Transverse colon (tissue), 4 donors: ENCODE data around the gene IFRD2. TPM values are rescaled to one million over a fixed set of nuclear protein-coding genes. Genes with fewer than 3 reads are reported as not detected.

Source experiments
- DNase-seq: peaks from one replicate; pipeline ENCODE4 v3.0.0-alpha.2; 2019
- H3K27ac ChIP-seq, 4 donors: fragments of 200-600 bp; sonication (generic); 2 replicates each; pipeline ENCODE4 v1.5.1; 2016 to 2018; ENCODE audit warnings: inconsistent platforms in 4 of 4
- H3K27me3 ChIP-seq: fragments of 200-600 bp; sonication (generic); 2 replicates; pipeline ENCODE4 v1.5.1; 2017; ENCODE audit warnings: inconsistent platforms
- H3K36me3 ChIP-seq, 4 donors: fragments of 200-600 bp; sonication (generic); 2 replicates each; pipeline ENCODE4 v1.5.1; 2017 to 2019; ENCODE audit warnings: inconsistent platforms in 4 of 4
- H3K4me1 ChIP-seq, 4 donors: fragments of 200-600 bp; sonication (generic); 2 replicates each; pipeline ENCODE4 v1.5.1; 2017 to 2020; ENCODE audit warnings: inconsistent platforms in 4 of 4
- H3K4me3 ChIP-seq, 4 donors: fragments of 200-600 bp; sonication (generic); 1 replicate in 1 of 4; 2 replicates in 3 of 4; pipeline versions ENCODE4 v1.5.1 to v1.6.1; 2017 to 2019; ENCODE audit warnings: inconsistent platforms in 4 of 4
- H3K9me3 ChIP-seq, 2 donors: fragments of 200-600 bp; sonication (generic); 2 replicates each; pipeline ENCODE4 v1.5.1; 2017 to 2019; ENCODE audit warnings: inconsistent platforms in 2 of 2
- EP300 ChIP-seq: sonication (generic); formaldehyde crosslinking; IDR thresholded peaks from one replicate; pipeline ENCODE4 v1.6.1; 2017; ENCODE audit warnings: antibody characterized with exemption, low read depth
- POLR2A ChIP-seq: fragments of 450-650 bp; IDR thresholded peaks from one replicate; pipeline ENCODE4 v1.6.1; 2016; ENCODE audit warnings: antibody characterized with exemption, mild to moderate bottlenecking, moderate library complexity
- POLR2AphosphoS5 ChIP-seq, 3 donors: sonication (generic); formaldehyde crosslinking; IDR thresholded peaks; one replicate each; pipeline ENCODE4 v1.6.1; 2016; ENCODE audit warnings: antibody characterized with exemption in 3 of 3
- WGBS, 2 donors: methylation state at CpG; one replicate each; pipeline ENCODE4 v1.1.5; 2018; ENCODE audit warnings: low coverage in 1 of 2; 5-methylcytosine and 5-hydroxymethylcytosine counted together
- in situ Hi-C, 4 donors: fragments of 200-750 bp; cut with MboI; loops; one replicate each; pipeline versions ENCODE4 v1.15.0 to v1.15.1; 2017; ENCODE audit warnings: low sequenced_read_pairs in 3 of 4, low pct_ligation_motif_present in 1 of 4, low pct_unique_long_range_greater_than_20kb in 1 of 4
- intact Hi-C: fragments of 100-400 bp; cut with DNase I; formaldehyde crosslinking; loops from one replicate; pipeline ENCODE4 v1.15.1; 2023; ENCODE audit warnings: low total_unique reads
- total RNA-seq, 4 donors: library from RNA; depleted of rRNA; stranded (reverse); fragments of >200 nt; gene quantifications; one replicate each; pipeline ENCODE4 v1.1.0, GENCODE V29; 2016
- TF ChIP-seq, protein P1 (sequence below), 5 experiments: fragments of 200-600 bp in 3 of 5; fragments of 450-650 bp in 2 of 5; sonication (generic) in 3 of 5; IDR thresholded peaks; 1 replicate in 2 of 5; 2 replicates in 3 of 5; pipeline ENCODE4 v1.5.1; 2016 to 2017; ENCODE audit warnings: antibody characterized with exemption in 5 of 5, inconsistent platforms in 3 of 5, mild to moderate bottlenecking in 2 of 5, moderate library complexity in 1 of 5

The IFRD2 gene
- total RNA-seq, 4 donors from 2014 or later = 44.9 to 183 (median 59.5) TPM

GRCh38 chr3:50304601-50305000 lies 12.4 kb upstream of the IFRD2 start:
- Histone ChIP-seq H3K27me3 (no peaks in the 10 kb centered on the region), H3K36me3 (no peaks in the 10 kb centered on the region), H3K27ac (no peak overlapping the region), H3K9me3 (no peaks in the 10 kb centered on the region), H3K4me1 (peaks cover 7 to 24% (median 23%) of the 10 kb centered on the region in 4 donors), H3K4me3 (no peak overlapping the region)
- TF ChIP-seq, protein P1, sequence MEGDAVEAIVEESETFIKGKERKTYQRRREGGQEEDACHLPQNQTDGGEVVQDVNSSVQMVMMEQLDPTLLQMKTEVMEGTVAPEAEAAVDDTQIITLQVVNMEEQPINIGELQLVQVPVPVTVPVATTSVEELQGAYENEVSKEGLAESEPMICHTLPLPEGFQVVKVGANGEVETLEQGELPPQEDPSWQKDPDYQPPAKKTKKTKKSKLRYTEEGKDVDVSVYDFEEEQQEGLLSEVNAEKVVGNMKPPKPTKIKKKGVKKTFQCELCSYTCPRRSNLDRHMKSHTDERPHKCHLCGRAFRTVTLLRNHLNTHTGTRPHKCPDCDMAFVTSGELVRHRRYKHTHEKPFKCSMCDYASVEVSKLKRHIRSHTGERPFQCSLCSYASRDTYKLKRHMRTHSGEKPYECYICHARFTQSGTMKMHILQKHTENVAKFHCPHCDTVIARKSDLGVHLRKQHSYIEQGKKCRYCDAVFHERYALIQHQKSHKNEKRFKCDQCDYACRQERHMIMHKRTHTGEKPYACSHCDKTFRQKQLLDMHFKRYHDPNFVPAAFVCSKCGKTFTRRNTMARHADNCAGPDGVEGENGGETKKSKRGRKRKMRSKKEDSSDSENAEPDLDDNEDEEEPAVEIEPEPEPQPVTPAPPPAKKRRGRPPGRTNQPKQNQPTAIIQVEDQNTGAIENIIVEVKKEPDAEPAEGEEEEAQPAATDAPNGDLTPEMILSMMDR (IDR thresholded peaks at IDR 0.05) = no peak
- TF ChIP-seq POLR2AphosphoS5 (IDR thresholded peaks at IDR 0.05) (no peak), EP300 (no peak), POLR2A (no peak)
- in situ Hi-C loops (no loop called here), intact Hi-C loops (no loop called here)
- no peak for DNase-seq

DNA sequence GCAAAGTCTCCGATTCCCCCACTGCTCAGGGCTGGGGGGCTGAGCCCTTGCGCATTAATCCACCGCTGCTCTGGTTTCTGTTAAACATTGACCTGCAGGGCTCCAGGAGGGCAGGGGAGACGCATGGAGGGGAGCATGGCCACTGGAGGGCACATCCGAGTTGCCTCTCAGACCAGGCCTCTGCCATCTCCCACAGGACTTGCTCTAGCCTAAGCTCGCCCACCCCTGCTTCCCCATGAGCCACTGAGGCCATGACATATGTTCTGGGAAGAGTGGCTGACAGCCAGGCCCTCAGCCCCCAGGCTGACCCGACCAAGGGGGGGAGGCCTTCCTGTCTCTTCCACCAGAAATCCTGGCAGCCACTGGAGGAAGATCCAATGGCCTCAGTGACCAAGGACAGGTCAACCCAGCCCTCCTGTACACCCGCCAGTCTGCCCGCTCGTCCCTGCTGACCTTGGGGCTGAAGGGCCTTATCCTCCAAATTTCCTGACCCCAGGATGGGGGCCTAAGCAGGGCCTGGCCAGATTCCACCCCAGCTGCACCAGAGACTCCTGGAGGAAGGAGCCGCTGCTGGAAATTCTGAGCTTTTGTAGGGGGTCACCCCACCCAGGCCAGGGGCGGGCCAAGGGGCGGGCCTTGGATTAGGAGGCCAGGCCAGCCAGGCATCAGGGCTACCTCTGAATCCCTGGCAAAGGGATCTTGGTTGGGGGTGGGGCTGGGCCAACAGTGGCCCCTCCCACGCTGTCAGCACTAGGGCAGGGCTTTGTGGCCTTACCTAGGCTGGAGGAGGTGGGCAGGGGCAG lies 11.0 kb upstream of the IFRD2 start, which contains the start of gene HYAL1:
Gene HYAL1, minus strand, starts transcription at position 562 of the 803 bp plus-strand sequence. CDS start 618 bp downstream, outside the sequence.
- no peaks in the 10 kb centered on the region for H3K9me3 ChIP-seq
- WGBS, 2 donors = 58 to 70% methylated on average over 2 to 13 of the region's 14 CpGs
- peaks cover 12 to 32% (median 30%) of the 10 kb centered on the region in 4 donors for H3K4me1 ChIP-seq
- peak within 1 kb of the TSS; percentile 48 to 73 (median 58) for H3K27ac ChIP-seq
- intact Hi-C loops = no loop called here
- TF ChIP-seq POLR2AphosphoS5 (IDR thresholded peaks at IDR 0.05) = no peak
- TF ChIP-seq, protein P1 (IDR thresholded peaks at IDR 0.05) = peak in 1 of 5 experiments; percentile 12
- TF ChIP-seq EP300 = no peak
- H3K4me3 ChIP-seq = peak within 1 kb of the TSS in 1 of 4 donors; percentile 13
- in situ Hi-C loops = no loop called here
- DNase-seq = no peak
- H3K27me3 ChIP-seq = no peaks in the 10 kb centered on the region
- H3K36me3 ChIP-seq = no peaks in the 10 kb centered on the region

GRCh38 chr3:50302095-50303012 lies 10.1 kb upstream of the IFRD2 start:
- no peak for DNase-seq

More at GRCh38 chr3:50302095-50303012, 10.1 kb upstream of the IFRD2 start:
- Histone ChIP-seq H3K4me3 (peak overlapping the region in 1 of 4 donors; percentile 13), H3K27me3 (no peaks in the 10 kb centered on the region), H3K9me3 (no peaks in the 10 kb centered on the region), H3K4me1 (peaks cover 15 to 35% (median 32%) of the 10 kb centered on the region in 4 donors), H3K36me3 (no peaks in the 10 kb centered on the region), H3K27ac (peak overlapping the region; percentile 48 to 73 (median 58))
- intact Hi-C loops = no loop called here
- in situ Hi-C loops = no loop called here
- TF ChIP-seq POLR2A = no peak
- TF ChIP-seq EP300 = no peak
- no peak for TF ChIP-seq POLR2AphosphoS5 (IDR thresholded peaks at IDR 0.05)
- TF ChIP-seq, protein P1 (IDR thresholded peaks at IDR 0.05) = no peak
- 87 to 100% methylated on average over 1 to 32 of the region's 32 CpGs for WGBS, 2 donors
